Stimulated activated CD4-positive, alpha-beta T cell treated with anti-CD3 and anti-CD28 coated beads, Interleukin-4, amount 100 ng/mL, for 48 hours (primary cell): ENCODE results near the gene KHDC4.
"Not testable (repeated sequence)": the region's sequence is repeated elsewhere in the genome, so short reads cannot be mapped to it uniquely, and the experiment has no call there.

ENCODE experiments used
- DNase-seq, 2 donors: peaks; one replicate each; pipeline ENCODE4 v3.0.0-alpha.2; 2020; ENCODE audit warnings: low read depth in 2 of 2

KHDC4 gene

DNA sequence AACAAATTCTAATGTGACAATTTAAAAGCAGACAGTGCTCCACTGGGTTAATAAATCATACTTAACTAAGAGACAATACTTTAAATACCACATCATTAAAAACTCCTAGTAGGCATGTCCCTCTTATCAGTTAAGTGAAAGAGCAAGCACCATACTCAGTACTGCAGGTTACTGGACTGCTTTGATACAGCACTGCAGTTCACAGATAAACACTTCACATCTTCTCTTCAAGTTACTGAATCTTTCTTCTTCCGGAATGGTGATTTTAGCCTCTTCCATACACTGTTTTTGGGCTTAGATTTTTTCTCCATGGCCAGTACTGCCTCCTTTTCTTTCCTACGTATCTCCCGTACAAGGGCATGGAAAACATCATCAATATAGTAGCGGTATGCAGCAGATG, 34.1 kb downstream of the KHDC4 start:
- DNase-seq, result no peak

DNA sequence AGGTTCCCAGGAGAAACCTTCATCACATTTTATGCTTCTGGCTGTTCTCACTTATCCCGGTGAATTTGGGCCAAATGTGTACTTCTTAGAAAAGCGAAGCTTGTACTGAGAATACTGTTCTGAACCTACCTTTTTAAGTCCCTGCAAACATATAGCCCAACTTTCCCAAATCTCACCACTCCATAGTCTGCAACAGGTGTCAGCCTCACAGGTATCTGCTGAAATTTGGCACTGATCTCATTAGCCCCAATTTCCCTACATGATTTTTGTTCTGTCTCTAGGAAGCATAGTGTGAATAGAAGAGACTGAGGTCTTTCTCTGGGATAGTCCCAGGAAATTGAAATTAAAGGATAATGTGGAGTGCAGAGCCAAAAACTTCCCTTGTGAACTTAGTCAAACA, 34.5 kb downstream of the KHDC4 start:
- no peak for DNase-seq

- no peak for DNase-seq
Observed at GRCh38 chr1:155898888-155899287, 35.3 kb downstream of the KHDC4 start.

DNA sequence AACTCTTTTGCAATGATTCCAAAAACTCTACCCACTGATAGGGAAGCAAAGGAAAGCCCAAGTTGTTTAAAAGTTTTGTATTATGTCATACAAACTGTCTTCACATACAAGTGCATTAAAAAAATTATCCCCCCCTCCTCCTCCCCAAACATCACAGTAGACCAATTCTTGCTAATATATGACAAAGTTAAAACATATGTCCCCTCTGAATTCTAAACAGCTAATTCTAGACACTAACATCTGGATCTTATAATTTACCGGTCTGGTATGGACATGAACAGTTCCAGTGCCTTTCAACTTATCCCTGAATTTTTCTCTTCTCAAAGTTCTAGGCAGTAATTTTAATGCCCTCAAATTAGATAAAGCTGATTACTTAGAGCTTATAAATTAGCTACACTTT, 36.5 kb downstream of the KHDC4 start:
- DNase-seq, result no peak

- DNase-seq, result not testable (repeated sequence)
Observed at GRCh38 chr1:155896476-155896875, 37.7 kb downstream of the KHDC4 start.

- not testable (repeated sequence) for DNase-seq
Observed at GRCh38 chr1:155895617-155896016, 38.6 kb downstream of the KHDC4 start.

GRCh38 chr1:155893389-155894142, 40.6 kb downstream of the KHDC4 start:
- DNase-seq, result no peak

GRCh38 chr1:155892796-155893195, 41.4 kb downstream of the KHDC4 start:
- no peak for DNase-seq

- DNase-seq, result no peak
Observed at GRCh38 chr1:155890251-155890650, 44.0 kb downstream of the KHDC4 start.

DNA sequence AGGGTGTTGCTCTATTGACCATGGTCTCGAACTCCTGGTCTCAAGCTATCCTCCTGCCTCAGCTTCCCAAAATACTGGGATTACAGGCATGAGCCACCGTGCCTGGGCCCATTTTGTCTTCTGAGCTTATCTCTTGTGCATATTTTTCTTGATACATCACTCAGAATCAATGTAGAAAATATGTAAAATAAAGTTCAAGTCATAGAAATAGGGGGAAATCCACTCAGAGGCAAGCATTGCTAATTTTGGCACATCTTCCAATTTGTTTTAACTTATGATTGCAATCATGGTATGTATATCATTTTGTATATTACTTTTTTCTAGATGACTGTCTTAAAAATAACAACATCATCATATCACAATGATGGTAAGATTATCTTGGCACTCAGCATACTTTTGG, 44.6 kb downstream of the KHDC4 start:
- DNase-seq, result no peak

GRCh38 chr1:155888481-155888880, 45.7 kb downstream of the KHDC4 start:
- no peak for DNase-seq

GRCh38 chr1:155884982-155885381, 49.2 kb downstream of the KHDC4 start:
- no peak for DNase-seq

- no peak for DNase-seq
Observed at GRCh38 chr1:155884031-155884960, 49.9 kb downstream of the KHDC4 start.

- no peak for DNase-seq
Observed at GRCh38 chr1:155882766-155883165, 51.4 kb downstream of the KHDC4 start.

DNA sequence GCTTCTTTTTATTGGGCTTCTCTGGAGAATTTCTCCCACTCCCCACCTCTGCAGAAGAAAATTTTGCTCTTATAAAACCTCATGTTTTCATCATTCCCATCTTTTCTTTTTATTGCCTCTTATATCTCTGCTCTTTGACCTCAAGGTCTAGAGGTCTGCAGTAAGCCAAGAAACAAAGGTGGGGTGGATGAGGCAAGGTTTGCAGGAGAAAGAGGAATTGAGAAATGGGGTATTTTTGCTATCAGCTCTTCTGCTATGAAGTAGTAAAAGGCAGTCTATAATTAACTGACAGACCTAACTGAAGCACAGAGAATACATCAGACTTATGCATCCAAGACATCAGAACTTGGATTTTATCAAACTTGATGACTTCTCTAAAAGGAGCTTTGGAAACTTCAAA, 52.0 kb downstream of the KHDC4 start:
- DNase-seq, result no peak

DNA sequence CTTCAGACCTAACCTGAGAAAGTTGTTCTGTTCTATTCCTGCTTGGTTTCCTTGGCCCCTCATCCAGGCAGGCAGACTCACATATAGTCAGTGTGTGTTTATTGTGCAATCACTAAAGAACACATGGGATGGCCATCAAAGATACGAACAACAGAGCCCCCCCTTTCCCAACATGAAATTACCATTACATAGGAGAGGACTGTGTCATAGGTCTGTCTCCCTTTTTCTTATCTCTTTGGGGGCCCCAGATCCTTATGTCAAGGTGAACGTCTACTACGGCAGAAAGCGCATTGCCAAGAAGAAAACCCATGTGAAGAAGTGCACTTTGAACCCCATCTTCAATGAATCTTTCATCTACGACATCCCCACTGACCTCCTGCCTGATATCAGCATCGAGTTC, 53.3 kb downstream of the KHDC4 start:
- DNase-seq, result no peak

GRCh38 chr1:155880251-155880650, 54.0 kb downstream of the KHDC4 start:
- no peak for DNase-seq

GRCh38 chr1:155877945-155878344, 56.3 kb downstream of the KHDC4 start:
- DNase-seq, result no peak

DNA sequence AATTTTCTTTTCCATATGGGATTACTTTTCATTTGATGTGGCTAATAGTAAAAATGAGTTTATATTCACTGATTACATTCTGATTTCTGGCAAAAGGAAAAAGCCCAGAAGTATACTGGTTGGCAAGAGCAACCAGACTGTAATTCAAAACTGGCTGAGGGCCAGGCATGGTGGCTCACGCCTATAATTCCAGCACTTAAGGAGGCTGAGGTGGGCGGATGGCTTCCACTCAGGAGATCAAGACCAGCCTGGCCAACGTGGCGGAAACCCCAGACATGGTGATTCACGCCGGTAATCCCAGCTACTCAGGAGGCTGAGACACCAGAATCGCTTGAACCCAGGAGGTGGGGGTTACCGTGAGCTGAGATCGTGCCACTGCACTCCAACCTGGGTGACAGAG, 60.4 kb downstream of the KHDC4 start:
- no peak for DNase-seq

- DNase-seq, result no peak
Observed at GRCh38 chr1:155872527-155872926, 61.7 kb downstream of the KHDC4 start.

GRCh38 chr1:155871390-155871789, 62.8 kb downstream of the KHDC4 start:
- no peak for DNase-seq

GRCh38 chr1:155867766-155868165, 66.4 kb downstream of the KHDC4 start:
- DNase-seq, result no peak

DNA sequence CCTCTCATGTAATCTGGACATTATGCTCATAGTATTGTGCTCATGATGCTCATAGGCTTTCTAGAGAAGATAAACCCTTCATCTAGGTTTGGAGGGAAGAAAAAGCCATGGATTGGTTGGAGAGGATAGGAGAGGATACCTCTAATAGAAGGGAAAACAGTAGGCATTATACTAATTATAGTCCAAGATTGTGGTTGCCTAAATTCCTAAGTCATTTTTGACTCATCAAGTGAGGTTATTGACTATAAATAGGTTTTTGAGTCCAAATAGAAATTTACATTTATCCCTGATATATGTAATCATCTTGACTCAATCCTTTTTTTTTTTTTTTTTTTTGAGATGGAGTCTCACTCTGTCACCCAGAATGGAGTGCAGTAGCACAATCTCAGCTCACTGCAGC, 69.8 kb downstream of the KHDC4 start:
- no peak for DNase-seq
